Femur (tissue), 1 donor: Measurements from ENCODE around the gene GHRHR.
A peak's percentile ranks its signal among the peaks of the same experiment; 100 is the strongest.

Source experiments
- DNase-seq: peaks from one replicate; pipeline ENCODE4 v3.0.0-alpha.2; 2017

Gene GHRHR

DNA sequence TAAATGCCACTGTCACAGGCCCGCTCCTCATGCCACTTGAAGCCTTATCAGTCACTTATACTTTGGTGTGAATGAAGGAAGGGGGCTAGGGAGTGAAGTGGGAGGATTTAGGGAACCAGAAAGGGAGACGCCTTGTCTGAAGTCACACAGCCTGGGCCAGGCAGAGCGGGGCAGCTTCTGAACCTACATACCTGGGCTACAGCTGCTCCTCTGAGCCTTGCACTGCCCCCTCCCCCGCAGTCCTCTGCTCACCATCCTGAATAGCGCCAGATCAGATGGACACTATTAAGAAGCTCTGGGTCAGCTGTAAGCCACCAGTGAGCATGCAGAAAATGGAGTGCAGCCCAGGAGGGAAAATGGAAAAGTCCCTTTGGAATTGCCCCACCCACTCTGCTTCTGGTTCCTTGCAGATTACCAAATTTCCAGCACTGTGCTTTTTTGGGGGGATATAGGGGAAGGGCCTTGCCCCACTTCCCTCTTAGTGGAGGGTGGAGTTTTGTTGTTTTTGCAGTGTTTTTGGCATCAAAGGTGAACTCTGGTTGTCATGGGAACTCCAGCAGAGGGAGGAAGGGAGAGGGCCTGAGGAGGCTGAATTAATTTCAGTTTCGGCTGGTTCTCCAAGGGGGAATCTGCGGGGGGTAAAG is 53.4 kb downstream of the GHRHR start:
- DNase-seq: no peak

DNA sequence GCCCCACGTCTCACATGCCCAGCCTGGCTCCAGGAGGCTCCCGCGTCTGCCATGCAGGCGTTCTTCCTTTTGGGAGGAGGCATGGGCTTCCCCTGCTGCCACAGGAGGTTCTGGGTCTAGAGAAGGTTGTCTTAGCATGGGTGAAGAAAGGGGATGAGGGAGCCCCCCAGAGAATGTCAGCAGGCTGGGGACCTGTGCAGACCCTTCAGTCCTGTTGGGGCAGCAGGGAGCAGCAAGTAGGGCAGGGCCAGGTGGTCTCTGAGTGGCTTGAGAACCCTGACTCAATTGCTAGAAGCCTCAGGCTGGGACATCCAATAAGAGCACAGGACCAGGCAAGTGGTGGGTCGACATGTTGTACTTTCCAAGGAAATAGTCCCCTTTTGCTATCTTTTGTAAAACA is 54.0 kb downstream of the GHRHR start:
- no peak for DNase-seq

DNA sequence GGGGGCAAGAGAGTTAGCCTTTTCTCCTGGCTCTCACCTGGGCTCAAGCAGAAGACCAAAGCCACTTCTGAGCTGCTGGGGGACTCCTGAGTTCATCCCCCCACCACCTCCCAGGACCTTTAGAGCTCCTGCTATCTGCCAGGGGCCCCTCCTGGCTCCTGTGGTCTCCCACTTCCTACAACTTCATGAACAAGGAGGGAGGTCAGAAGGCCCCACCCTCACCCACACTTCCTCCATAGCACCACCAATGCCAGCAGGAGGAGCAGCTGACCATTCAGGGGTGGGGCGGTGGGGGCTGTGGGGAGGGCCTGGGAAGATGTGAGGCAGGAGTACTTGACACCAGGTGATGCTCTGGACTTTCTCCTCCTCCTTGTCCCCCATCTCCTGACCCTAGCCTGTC is 55.8 kb downstream of the GHRHR start:
- DNase-seq: no peak

DNA sequence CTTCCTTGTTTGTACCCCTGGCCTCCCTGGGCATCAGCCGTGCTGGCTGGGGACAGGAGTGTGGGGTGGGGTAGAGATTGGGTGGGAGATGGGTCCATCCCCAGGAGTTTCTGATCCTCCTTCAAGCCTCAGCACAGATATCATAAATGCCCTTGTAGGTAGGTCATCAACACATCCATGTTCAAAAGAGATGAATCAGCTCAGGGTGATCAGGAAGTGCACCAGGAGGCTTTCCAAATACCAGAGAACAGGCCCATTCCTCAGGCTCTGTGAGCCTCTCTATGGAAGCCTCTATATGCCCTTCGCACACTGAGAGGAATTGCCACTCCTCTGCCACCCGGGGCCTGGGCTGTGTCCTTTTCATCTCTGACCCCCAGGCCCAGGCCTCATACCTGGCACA is 56.4 kb downstream of the GHRHR start:
- no peak for DNase-seq

- no peak for DNase-seq
Observed at GRCh38 chr7:31020652-31021051, 56.9 kb downstream of the GHRHR start.

DNA sequence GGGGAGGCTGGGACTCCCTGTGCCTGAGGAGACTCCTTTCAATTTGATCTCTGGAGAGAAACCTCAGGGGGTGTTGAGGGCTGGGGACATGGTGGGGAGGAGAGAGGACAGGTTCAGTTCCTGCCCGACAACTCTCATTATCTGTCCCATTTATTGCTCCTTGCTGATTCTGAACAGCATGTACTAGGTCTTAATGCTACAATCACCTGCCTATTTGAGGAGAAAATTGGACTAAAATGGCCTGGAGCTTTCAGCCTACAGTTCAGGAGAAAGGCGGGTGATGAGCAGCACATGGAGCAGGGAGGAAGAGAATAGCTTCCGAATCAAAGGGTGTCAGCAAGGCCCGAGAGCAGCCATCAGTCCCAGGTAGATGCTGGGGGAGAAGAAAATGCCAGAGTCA is 58.4 kb downstream of the GHRHR start:
- DNase-seq: no peak

DNA sequence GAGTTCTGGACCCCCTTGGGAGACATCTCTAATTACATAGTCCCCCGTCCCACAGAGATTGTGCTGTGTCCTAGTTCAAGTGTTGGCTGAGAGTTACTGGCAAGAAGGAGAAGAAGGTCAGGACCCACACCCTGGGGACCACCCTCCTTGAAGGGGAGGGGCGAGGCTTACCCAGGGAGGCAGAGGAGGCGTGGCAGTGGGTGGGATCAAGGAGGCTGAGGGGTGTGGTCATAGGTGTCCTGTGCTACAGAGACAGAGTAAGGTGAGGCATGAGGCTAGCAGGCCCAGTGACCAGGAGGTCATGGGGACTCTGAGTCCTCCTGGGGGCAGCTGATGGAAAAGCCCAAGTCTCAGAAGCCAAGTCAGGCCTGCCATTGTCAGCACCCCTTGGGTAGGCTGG is 59.0 kb downstream of the GHRHR start:
- no peak for DNase-seq

GRCh38 chr7:31023877-31024276 is 60.1 kb downstream of the GHRHR start:
- no peak for DNase-seq

GRCh38 chr7:31027161-31027965 is 63.6 kb downstream of the GHRHR start:
- peak; percentile 76 for DNase-seq

GRCh38 chr7:31028006-31028405 is 64.3 kb downstream of the GHRHR start:
- no peak for DNase-seq

DNA sequence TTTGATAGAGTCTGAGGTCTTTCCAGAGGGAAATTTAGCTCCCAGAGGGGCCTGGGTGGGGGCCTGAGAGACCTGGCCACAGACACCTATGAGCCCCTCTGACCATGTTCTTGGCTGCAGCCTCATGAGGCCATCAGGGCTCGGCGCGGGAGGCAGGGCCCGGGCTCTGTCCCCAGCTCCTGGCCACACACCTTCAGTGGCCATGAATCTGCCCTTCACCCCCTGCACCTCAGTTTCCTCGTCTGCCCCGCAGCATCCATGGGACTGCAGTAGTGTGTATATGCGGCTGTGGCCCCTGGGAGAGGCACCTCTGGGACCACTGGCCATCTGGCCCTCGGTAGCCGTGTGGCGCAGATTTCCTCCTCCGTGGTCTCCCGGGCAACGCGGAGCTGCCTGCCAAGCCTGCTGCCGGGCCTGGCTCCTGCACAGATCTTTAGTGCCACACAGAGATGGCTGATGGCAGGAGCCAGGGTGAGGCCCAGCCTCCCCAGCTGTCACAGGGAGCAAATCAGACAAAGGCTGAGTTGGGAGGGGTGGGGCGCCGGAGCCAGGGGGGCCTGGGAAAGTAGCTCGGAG is 64.8 kb downstream of the GHRHR start:
- DNase-seq: peak; percentile 67
